GM13976 (cell line): ENCODE data around the gene RALGAPB.
"Not testable (repeated sequence)": the region's sequence is repeated elsewhere in the genome, so short reads cannot be mapped to it uniquely, and the experiment has no call there.

Experiments
- DNase-seq: peaks from one replicate; pipeline ENCODE4 v3.0.0; 2012; ENCODE audit warnings: low spot score
- CTCF ChIP-seq: IDR thresholded peaks from 2 replicates; pipeline ENCODE4 v1.5.1; 2012; ENCODE audit warnings: borderline replicate concordance, mild to moderate bottlenecking; ENCODE audit not compliant: insufficient read depth; ENCODE audit errors: extremely low read depth, missing control alignments, control extremely low read depth
- in situ Hi-C: fragments of 300-500 bp; cut with MboI; formaldehyde crosslinking; loops from one replicate; pipeline ENCODE4 v1.12.0; 2022; ENCODE audit warnings: low sequenced_read_pairs, mixed read lengths, inconsistent platforms; ENCODE audit not compliant: unreplicated experiment

The RALGAPB gene

GRCh38 chr20:38489181-38489580, 16.5 kb downstream of the RALGAPB start:
- DNase-seq: no peak
- in situ Hi-C loops: no loop called here
- TF ChIP-seq CTCF: no peak

DNA sequence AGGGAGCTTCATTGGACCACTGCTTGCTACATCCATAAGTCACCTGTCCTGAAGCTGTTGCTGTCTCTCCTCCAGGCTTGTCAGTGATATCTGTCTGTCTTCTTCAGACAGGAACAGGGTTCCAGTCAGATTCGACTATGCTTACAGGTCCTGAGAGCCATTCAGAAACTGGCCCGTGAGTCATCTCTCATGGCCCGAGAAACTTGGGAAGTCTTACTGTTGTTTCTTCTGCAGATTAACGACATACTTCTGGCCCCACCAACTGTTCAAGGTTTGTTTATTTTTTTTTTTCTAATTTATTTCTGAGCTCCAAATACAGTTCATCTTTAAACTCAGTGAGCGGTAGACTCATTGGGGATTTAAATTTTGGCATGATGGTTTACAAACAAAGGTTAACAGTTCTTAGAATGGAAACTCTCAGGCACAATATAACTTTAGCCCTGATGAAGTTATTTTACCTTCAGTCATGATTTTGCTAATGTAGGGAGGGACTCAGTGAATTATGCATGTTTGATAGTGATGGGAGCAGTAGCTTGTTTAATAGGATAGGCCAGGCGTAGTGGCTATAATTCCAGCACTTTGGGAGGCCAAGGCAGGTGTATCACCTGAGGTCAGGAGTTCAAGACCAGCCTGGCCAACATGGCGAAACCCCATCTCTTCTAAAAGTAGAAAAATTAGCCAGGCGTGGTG, 24.7 kb downstream of the RALGAPB start:
- in situ Hi-C loops: no loop called here
- no peak for DNase-seq
- TF ChIP-seq CTCF: no peak

DNA sequence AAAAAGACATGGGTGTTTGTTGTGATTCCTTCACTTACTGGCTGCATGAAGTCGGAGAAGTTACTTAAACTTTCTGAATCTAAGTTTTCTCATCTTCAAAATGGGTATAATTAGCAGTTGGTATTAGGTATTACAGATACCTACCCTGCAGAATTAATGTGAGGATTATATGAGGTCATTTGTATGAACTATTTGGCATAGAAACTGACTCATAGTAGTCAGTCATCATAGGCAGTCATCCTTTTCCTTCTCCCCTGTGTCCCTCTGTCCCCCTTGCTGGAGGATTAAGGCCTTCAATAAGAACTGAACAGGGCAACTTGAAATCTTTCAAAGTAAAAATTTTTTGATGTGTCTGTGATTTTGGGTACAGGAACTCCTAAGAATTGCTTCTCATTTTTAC, 26.3 kb downstream of the RALGAPB start:
- in situ Hi-C loops: no loop called here
- no peak for TF ChIP-seq CTCF
- no peak for DNase-seq

DNA sequence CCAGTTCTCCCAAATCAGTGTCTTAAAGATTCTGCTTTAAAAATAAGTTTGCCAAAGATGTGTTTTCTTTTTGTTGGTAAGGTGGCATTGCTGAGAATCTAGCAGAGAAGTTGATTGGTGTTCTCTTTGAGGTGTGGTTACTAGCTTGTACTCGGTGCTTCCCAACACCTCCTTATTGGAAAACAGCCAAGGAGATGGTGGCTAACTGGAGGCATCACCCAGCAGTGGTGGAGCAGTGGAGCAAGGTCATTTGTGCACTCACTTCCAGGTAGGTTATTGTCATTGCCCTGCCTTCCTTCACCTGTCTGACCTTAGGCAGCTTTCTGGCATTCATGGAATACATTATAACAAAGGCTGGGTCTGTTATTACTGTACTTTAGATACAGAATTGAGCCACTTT, 26.7 kb downstream of the RALGAPB start:
- in situ Hi-C loops: no loop called here
- TF ChIP-seq CTCF: no peak
- DNase-seq: no peak

GRCh38 chr20:38501858-38502436, 29.3 kb downstream of the RALGAPB start:
- DNase-seq: no peak
- in situ Hi-C loops: no loop called here

DNA sequence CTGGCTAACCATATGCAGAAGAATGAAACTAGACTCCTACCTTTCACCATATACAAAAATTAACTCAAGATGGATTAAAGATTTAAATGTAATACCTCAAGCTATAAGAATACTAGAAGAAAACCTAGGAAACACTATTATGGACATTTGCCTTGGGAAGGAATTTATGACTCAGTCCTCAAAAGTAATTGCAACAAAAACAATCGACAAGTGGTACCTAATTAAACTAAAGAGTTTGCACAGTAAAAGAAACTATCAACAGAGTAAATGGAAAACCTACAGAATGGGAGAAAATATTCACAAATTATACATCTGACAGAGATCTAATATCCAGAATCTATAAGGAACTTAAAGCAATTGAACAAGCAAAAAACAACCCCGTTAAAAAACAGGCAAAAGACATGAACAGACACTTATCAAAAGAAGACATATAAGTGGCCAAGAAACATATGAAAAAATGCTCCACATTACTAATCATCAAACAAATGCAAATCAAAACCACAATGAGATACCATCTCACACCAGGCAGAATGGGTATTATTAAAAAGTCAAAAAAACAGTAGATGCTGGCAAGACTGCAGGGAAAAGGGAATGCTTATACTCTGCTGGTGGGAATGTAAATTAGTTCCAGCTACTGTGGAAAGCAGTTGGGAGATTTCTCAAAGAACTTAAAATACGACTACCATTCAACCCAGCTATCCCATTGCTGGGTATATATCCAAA, 31.9 kb downstream of the RALGAPB start:
- no peak for TF ChIP-seq CTCF
- DNase-seq: no peak
- in situ Hi-C loops: no loop called here

More at GRCh38 chr20:38501858-38502436, 29.3 kb downstream of the RALGAPB start:
- TF ChIP-seq CTCF: no peak

DNA sequence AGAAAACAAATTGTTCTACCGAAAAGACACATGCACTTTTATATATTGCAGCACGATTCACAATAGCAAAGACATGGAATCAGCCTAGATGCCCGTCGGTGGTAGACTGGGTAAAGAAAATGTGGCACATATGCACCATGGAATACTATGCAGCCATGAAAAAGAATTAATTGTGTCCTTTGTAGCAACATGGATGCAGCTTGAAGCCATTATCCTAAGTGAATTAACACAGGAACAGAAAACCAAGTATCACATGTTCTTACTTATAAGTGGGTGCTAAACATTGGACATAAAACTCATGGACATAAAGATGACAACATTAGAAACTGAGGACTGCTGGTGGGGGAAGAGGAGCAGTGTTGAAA, 32.4 kb downstream of the RALGAPB start:
- TF ChIP-seq CTCF: no peak
- no peak for DNase-seq
- in situ Hi-C loops: no loop called here

DNA sequence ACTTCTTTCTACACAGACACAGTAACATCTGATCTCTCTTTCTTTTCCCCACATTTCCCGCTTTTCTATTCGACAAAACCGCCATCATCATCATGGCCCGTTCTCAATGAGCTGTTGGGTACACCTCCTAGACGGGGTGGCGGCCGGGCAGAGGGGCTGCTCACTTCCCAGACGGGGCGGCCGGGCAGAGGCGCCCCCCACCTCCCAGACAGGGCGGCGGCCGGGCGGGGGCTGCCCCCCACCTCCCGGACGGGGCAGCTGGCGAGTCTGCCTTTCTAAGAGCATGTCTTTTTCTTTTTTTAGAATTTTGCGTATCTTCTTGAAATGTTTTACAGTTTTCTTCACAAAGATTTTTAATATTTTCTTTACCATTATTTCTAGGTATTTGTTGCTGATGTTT, 39.1 kb downstream of the RALGAPB start:
- DNase-seq, in situ Hi-C loops: not testable (repeated sequence)
